ENCODE measurements around the gene MTMR6. TPM values are rescaled to one million over a fixed set of nuclear protein-coding genes. Genes with fewer than 3 reads are reported as not detected.

MTMR6 gene
- total RNA-seq, 1 experiment from 2014 or later = 46.0 TPM

- DNase-seq (ENCODE audit: low read depth) = peak; percentile 38
These were observed 70.0 kb downstream of the MTMR6 start for GRCh38 chr13:25217023-25217885.

- no peak for DNase-seq (ENCODE audit: low read depth)
These were observed 72.1 kb downstream of the MTMR6 start for GRCh38 chr13:25215253-25215575.

GRCh38 chr13:25214491-25215252, 72.6 kb downstream of the MTMR6 start:
- no peak for DNase-seq (ENCODE audit: low read depth)

- peak; percentile 15 for DNase-seq (ENCODE audit: low read depth)
These were observed 73.6 kb downstream of the MTMR6 start for GRCh38 chr13:25213715-25214114.

- no peak for DNase-seq (ENCODE audit: low read depth)
These were observed 76.3 kb downstream of the MTMR6 start for GRCh38 chr13:25210842-25211569.

GRCh38 chr13:25207291-25207810, 79.9 kb downstream of the MTMR6 start:
- DNase-seq (ENCODE audit: low read depth) = no peak

- DNase-seq (ENCODE audit: low read depth) = no peak
These were observed 82.4 kb downstream of the MTMR6 start for GRCh38 chr13:25204863-25205262.

GRCh38 chr13:25203127-25203740, 84.1 kb downstream of the MTMR6 start:
- no peak for DNase-seq (ENCODE audit: low read depth)

- no peak for DNase-seq (ENCODE audit: low read depth)
These were observed 86.5 kb downstream of the MTMR6 start for GRCh38 chr13:25200783-25201182.

- no peak for DNase-seq (ENCODE audit: low read depth)
These were observed 88.6 kb downstream of the MTMR6 start for GRCh38 chr13:25198647-25199046.

GRCh38 chr13:25196971-25197370, 90.3 kb downstream of the MTMR6 start:
- no peak for DNase-seq (ENCODE audit: low read depth)

Other genes starting within 250 kb of the MTMR6 start
- gene PABPC3, start 191.4 kb downstream of the MTMR6 start, total RNA-seq (2014; rRNA removed; shearing (Covaris generic)) = 0.10 and 0.12 TPM in 2 replicates
- gene AMER2, start 115.2 kb downstream of the MTMR6 start, total RNA-seq (2014; rRNA removed; shearing (Covaris generic)) = not detected in 2 replicates
- gene NUP58, start 14.1 kb upstream of the MTMR6 start, total RNA-seq (2014; rRNA removed; shearing (Covaris generic)) = 53.7 and 54.2 TPM in 2 replicates
- 1.3 TPM in 2 replicates for gene ATP8A2, start 84.5 kb upstream of the MTMR6 start, total RNA-seq (2014; rRNA removed; shearing (Covaris generic))